ENCODE results near the gene SMAD1. TPM values are rescaled to one million over a fixed set of nuclear protein-coding genes. Genes with fewer than 3 reads are reported as not detected.
"Not testable (repeated sequence)": the region's sequence is repeated elsewhere in the genome, so short reads cannot be mapped to it uniquely, and the experiment has no call there.

SMAD1 gene
- total and polyA plus RNA-seq, 2 donors, result 17.1 to 67.8 TPM

- H3K4me1 ChIP-seq (ENCODE audit: insufficient read depth), result no peaks in the 10 kb centered on the region
- WGBS, result 49% methylated on average over 2 of the region's 2 CpGs
- H3K4me3 ChIP-seq (ENCODE audit: low read depth, low read length), result no peak overlapping the region
- no peaks in the 10 kb centered on the region for H3K36me3 ChIP-seq (ENCODE audit: insufficient read depth)
- no peak overlapping the region for H3K27ac ChIP-seq (ENCODE audit: low read depth)
- DNase-seq (ENCODE audit: extremely low spot score), result no peak
Measured at GRCh38 chr4:145524552-145524951, 42.9 kb downstream of the SMAD1 start.

- WGBS, result 26% methylated on average over 1 of the region's 1 CpG
- H3K36me3 ChIP-seq (ENCODE audit: insufficient read depth), result no peaks in the 10 kb centered on the region
- DNase-seq (ENCODE audit: extremely low spot score), result no peak
- H3K27ac ChIP-seq (ENCODE audit: low read depth), result no peak overlapping the region
- no peaks in the 10 kb centered on the region for H3K4me1 ChIP-seq (ENCODE audit: insufficient read depth)
- H3K4me3 ChIP-seq (ENCODE audit: low read depth, low read length), result no peak overlapping the region
Measured at GRCh38 chr4:145525291-145525740, 43.7 kb downstream of the SMAD1 start.

- DNase-seq (ENCODE audit: extremely low spot score), result no peak
- no peak overlapping the region for H3K4me3 ChIP-seq (ENCODE audit: low read depth, low read length)
- H3K4me1 ChIP-seq (ENCODE audit: insufficient read depth), result no peaks in the 10 kb centered on the region
- no peak overlapping the region for H3K27ac ChIP-seq (ENCODE audit: low read depth)
- WGBS, result 94% methylated on average over 10 of the region's 10 CpGs
- no peaks in the 10 kb centered on the region for H3K36me3 ChIP-seq (ENCODE audit: insufficient read depth)
Measured at GRCh38 chr4:145527773-145528172, 46.1 kb downstream of the SMAD1 start.

- Histone ChIP-seq H3K36me3 (ENCODE audit: insufficient read depth) (no peaks in the 10 kb centered on the region), H3K27ac (ENCODE audit: low read depth) (no peak overlapping the region), H3K4me1 (ENCODE audit: insufficient read depth) (no peaks in the 10 kb centered on the region), H3K4me3 (ENCODE audit: low read depth, low read length) (no peak overlapping the region)
- DNase-seq (ENCODE audit: extremely low spot score), result no peak
- WGBS, result 91% methylated on average over 3 of the region's 3 CpGs
Measured at GRCh38 chr4:145528601-145529000, 46.9 kb downstream of the SMAD1 start.

GRCh38 chr4:145530189-145530588, 48.5 kb downstream of the SMAD1 start:
- H3K4me3 ChIP-seq (ENCODE audit: low read depth, low read length), result no peak overlapping the region
- 83% methylated on average over 2 of the region's 2 CpGs for whole genome bisulfite sequencing
- no peak for DNase-seq (ENCODE audit: extremely low spot score)
- H3K36me3 ChIP-seq (ENCODE audit: insufficient read depth), result no peaks in the 10 kb centered on the region
- no peak overlapping the region for H3K27ac ChIP-seq (ENCODE audit: low read depth)
- H3K4me1 ChIP-seq (ENCODE audit: insufficient read depth), result no peaks in the 10 kb centered on the region

GRCh38 chr4:145530662-145531061, 49.0 kb downstream of the SMAD1 start:
- Histone ChIP-seq H3K36me3 (ENCODE audit: insufficient read depth) (no peaks in the 10 kb centered on the region), H3K4me3 (ENCODE audit: low read depth, low read length) (no peak overlapping the region), H3K27ac (ENCODE audit: low read depth) (no peak overlapping the region), H3K4me1 (ENCODE audit: insufficient read depth) (no peaks in the 10 kb centered on the region)
- no peak for DNase-seq (ENCODE audit: extremely low spot score)
- 93% methylated on average over 1 of the region's 1 CpG for WGBS

- H3K36me3 ChIP-seq (ENCODE audit: insufficient read depth), result peaks cover 2% of the 10 kb centered on the region
- no peak overlapping the region for H3K4me3 ChIP-seq (ENCODE audit: low read depth, low read length)
- WGBS, result 86% methylated on average over 2 of the region's 2 CpGs
- DNase-seq (ENCODE audit: extremely low spot score), result no peak
- H3K27ac ChIP-seq (ENCODE audit: low read depth), result no peak overlapping the region
- no peaks in the 10 kb centered on the region for H3K4me1 ChIP-seq (ENCODE audit: insufficient read depth)
Measured at GRCh38 chr4:145531223-145531622, 49.6 kb downstream of the SMAD1 start.

- no peaks in the 10 kb centered on the region for H3K4me1 ChIP-seq (ENCODE audit: insufficient read depth)
- no peak overlapping the region for H3K4me3 ChIP-seq (ENCODE audit: low read depth, low read length)
- 72% methylated on average over 5 of the region's 5 CpGs for WGBS
- H3K36me3 ChIP-seq (ENCODE audit: insufficient read depth), result peaks cover 2% of the 10 kb centered on the region
- H3K27ac ChIP-seq (ENCODE audit: low read depth), result no peak overlapping the region
- no peak for DNase-seq (ENCODE audit: extremely low spot score)
Measured at GRCh38 chr4:145531859-145532258, 50.2 kb downstream of the SMAD1 start.

GRCh38 chr4:145533001-145533400, 51.3 kb downstream of the SMAD1 start:
- no peak for DNase-seq (ENCODE audit: extremely low spot score)
- Histone ChIP-seq H3K4me3 (ENCODE audit: low read depth, low read length) (no peak overlapping the region), H3K27ac (ENCODE audit: low read depth) (no peak overlapping the region), H3K36me3 (ENCODE audit: insufficient read depth) (peaks cover 2% of the 10 kb centered on the region), H3K4me1 (ENCODE audit: insufficient read depth) (no peaks in the 10 kb centered on the region)
- 84% methylated on average over 4 of the region's 4 CpGs for WGBS

GRCh38 chr4:145533415-145533814, 51.8 kb downstream of the SMAD1 start:
- not testable (repeated sequence) for DNase-seq (ENCODE audit: extremely low spot score); H3K36me3 ChIP-seq (ENCODE audit: insufficient read depth); H3K27ac ChIP-seq (ENCODE audit: low read depth); H3K4me3 ChIP-seq (ENCODE audit: low read depth, low read length); H3K4me1 ChIP-seq (ENCODE audit: insufficient read depth)
- 98% methylated on average over 3 of the region's 3 CpGs for WGBS

- WGBS, result 94% methylated on average over 1 of the region's 1 CpG
- H3K4me1 ChIP-seq (ENCODE audit: insufficient read depth), result no peaks in the 10 kb centered on the region
Measured at GRCh38 chr4:145533961-145534360, 52.3 kb downstream of the SMAD1 start.

GRCh38 chr4:145535202-145535601, 53.5 kb downstream of the SMAD1 start:
- no peaks in the 10 kb centered on the region for H3K4me1 ChIP-seq (ENCODE audit: insufficient read depth)
- no peak overlapping the region for H3K27ac ChIP-seq (ENCODE audit: low read depth)
- peaks cover 2% of the 10 kb centered on the region for H3K36me3 ChIP-seq (ENCODE audit: insufficient read depth)
- WGBS, result 97% methylated on average over 1 of the region's 1 CpG
- no peak overlapping the region for H3K4me3 ChIP-seq (ENCODE audit: low read depth, low read length)
- DNase-seq (ENCODE audit: extremely low spot score), result no peak

More at GRCh38 chr4:145533961-145534360, 52.3 kb downstream of the SMAD1 start:
- no peak for DNase-seq (ENCODE audit: extremely low spot score)
- Histone ChIP-seq H3K27ac (ENCODE audit: low read depth) (no peak overlapping the region), H3K4me3 (ENCODE audit: low read depth, low read length) (no peak overlapping the region), H3K36me3 (ENCODE audit: insufficient read depth) (peaks cover 2% of the 10 kb centered on the region)

GRCh38 chr4:145536044-145536443, 54.4 kb downstream of the SMAD1 start:
- H3K27ac ChIP-seq (ENCODE audit: low read depth), result no peak overlapping the region
- no peaks in the 10 kb centered on the region for H3K4me1 ChIP-seq (ENCODE audit: insufficient read depth)
- no peak overlapping the region for H3K4me3 ChIP-seq (ENCODE audit: low read depth, low read length)
- WGBS, result 87% methylated on average over 2 of the region's 2 CpGs
- H3K36me3 ChIP-seq (ENCODE audit: insufficient read depth), result peaks cover 2% of the 10 kb centered on the region
- DNase-seq (ENCODE audit: extremely low spot score), result no peak

GRCh38 chr4:145538596-145538995, 56.9 kb downstream of the SMAD1 start:
- Histone ChIP-seq H3K27ac (ENCODE audit: low read depth) (no peak overlapping the region), H3K36me3 (ENCODE audit: insufficient read depth) (peaks cover 2% of the 10 kb centered on the region), H3K4me1 (ENCODE audit: insufficient read depth) (no peaks in the 10 kb centered on the region), H3K4me3 (ENCODE audit: low read depth, low read length) (no peak overlapping the region)
- no peak for DNase-seq (ENCODE audit: extremely low spot score)
- 61% methylated on average over 1 of the region's 1 CpG for WGBS

GRCh38 chr4:145539671-145540070, 58.0 kb downstream of the SMAD1 start:
- 76% methylated on average over 4 of the region's 4 CpGs for WGBS
- Histone ChIP-seq H3K36me3 (ENCODE audit: insufficient read depth) (peaks cover 2% of the 10 kb centered on the region), H3K4me3 (ENCODE audit: low read depth, low read length) (no peak overlapping the region), H3K4me1 (ENCODE audit: insufficient read depth) (no peaks in the 10 kb centered on the region), H3K27ac (ENCODE audit: low read depth) (no peak overlapping the region)
- no peak for DNase-seq (ENCODE audit: extremely low spot score)

Measured in urinary bladder (tissue), 4 donors.